GM12878 (cell line): ENCODE results near the gene SCN8A. TPM values are rescaled to one million over a fixed set of nuclear protein-coding genes. Genes with fewer than 3 reads are reported as not detected.

Experiments used
- ATAC-seq: fragments of 200-7000 bp; cut with Tn5 transposase; 3 replicates; pipeline ENCODE4 v1.9.1; 2020; ENCODE audit warnings: mild to moderate bottlenecking, moderate library complexity
- BruUV-seq: library from RNA; stranded (reverse); fragments of 400-500 nt; replicated peaks from 2 replicates; lab custom pipeline; 2021; lab: Mats Ljungman, UMichigan
- CTCF ChIA-PET: fragments of 300-600 bp; sonication (Branson Sonifier 250); formaldehyde crosslinking; extraction: SDS; loops from one replicate; lab custom pipeline; 2021; ENCODE audit warnings: inconsistent platforms; lab: Yijun Ruan, JAX
- POLR2A ChIA-PET: fragments of 350-600 bp; formaldehyde crosslinking; extraction: SDS; loops from one replicate; lab custom pipeline; 2021; ENCODE audit warnings: inconsistent platforms; lab: Charles Lee
- RAD21 ChIA-PET: fragments of 300-600 bp; sonication (Branson Sonifier 250); formaldehyde crosslinking; loops from one replicate; lab custom pipeline; 2023; ENCODE audit warnings: antibody characterized with exemption; ENCODE audit not compliant: unreplicated experiment; lab: Charles Lee
- SMC1A ChIA-PET: fragments of 300-600 bp; sonication (Branson Sonifier 250); formaldehyde crosslinking; loops from one replicate; lab custom pipeline; 2023; ENCODE audit not compliant: unreplicated experiment, uncharacterized antibody; lab: Charles Lee
- DNase-seq: peaks from one replicate; pipeline ENCODE4 v3.0.0-alpha.2; 2011; ENCODE audit warnings: low read depth, low spot score
- FAIRE-seq: peaks from 3 replicates; lab custom pipeline; 2011; peaks lifted over from hg19 to GRCh38; lab: Jason Lieb, UNC
- H2AFZ ChIP-seq: 2 replicates; pipeline ENCODE4 v1.6.0; 2011; ENCODE audit warnings: low read depth, low read length, control low read depth; ENCODE audit not compliant: control insufficient read depth
- H3K27ac ChIP-seq: 2 replicates; pipeline ENCODE4 v1.5.1; 2011; ENCODE audit warnings: control low read depth; ENCODE audit not compliant: control insufficient read depth, insufficient read depth
- H3K27me3 ChIP-seq, 2 experiments: replicated peaks in 1 of 2; 2 replicates each; pipeline versions ENCODE4 v1.6.0 to v1.6.1; 2011; ENCODE audit warnings: low read length in 1 of 2; ENCODE audit not compliant: control insufficient read depth in 2 of 2, insufficient read depth in 2 of 2
- H3K36me3 ChIP-seq, 2 experiments: 2 replicates each; pipeline ENCODE4 v1.5.1; 2011; ENCODE audit warnings: low read length in 1 of 2; ENCODE audit not compliant: control insufficient read depth in 2 of 2, insufficient read depth in 2 of 2
- H3K4me1 ChIP-seq: 2 replicates; pipeline ENCODE4 v1.6.1; 2011; ENCODE audit warnings: mild to moderate bottlenecking, low read length, moderate library complexity, mixed read lengths; ENCODE audit not compliant: control insufficient read depth, insufficient read depth
- H3K4me2 ChIP-seq: 2 replicates; pipeline ENCODE4 v1.6.0; 2011; ENCODE audit warnings: control low read depth; ENCODE audit not compliant: control insufficient read depth, insufficient read depth
- H3K4me3 ChIP-seq: fragments of 200-600 bp; sonication (generic); 2 replicates; pipeline ENCODE4 v1.5.1; 2016
- H3K79me2 ChIP-seq: 2 replicates; pipeline ENCODE4 v1.6.0; 2011; ENCODE audit warnings: low read length; ENCODE audit not compliant: control insufficient read depth, insufficient read depth
- H3K9ac ChIP-seq: 2 replicates; pipeline ENCODE4 v1.8.0; 2011; ENCODE audit warnings: low read length, control low read depth, mixed read lengths; ENCODE audit not compliant: control insufficient read depth, insufficient read depth
- H3K9me3 ChIP-seq: replicated peaks from 3 replicates; pipeline ENCODE4 v1.5.1; 2011; ENCODE audit warnings: mild to moderate bottlenecking, low read length; ENCODE audit not compliant: control insufficient read depth, insufficient read depth
- H4K20me1 ChIP-seq: 2 replicates; pipeline ENCODE4 v1.6.0; 2011; ENCODE audit not compliant: control insufficient read depth, insufficient read depth
- EZH2 ChIP-seq: IDR thresholded peaks from 2 replicates; pipeline ENCODE4 v1.6.1; 2012; ENCODE audit warnings: low read depth, mild to moderate bottlenecking, control low read depth, inconsistent platforms, low read length, borderline replicate concordance; ENCODE audit not compliant: control insufficient read depth
- NRF1 ChIP-seq: conservative IDR thresholded peaks from 2 replicates; pipeline ENCODE4 v1.6.1; 2011; ENCODE audit warnings: mild to moderate bottlenecking, low read depth, low read length, improper control_type of control experiment
- PML ChIP-seq: IDR thresholded peaks from 2 replicates; pipeline ENCODE4 v1.6.1; 2012; ENCODE audit warnings: low read length, inconsistent platforms
- RB1 ChIP-seq: fragments of 450-650 bp; formaldehyde crosslinking; IDR thresholded peaks from 2 replicates; pipeline ENCODE4 v1.6.1; 2017; ENCODE audit warnings: mild to moderate bottlenecking, borderline replicate concordance
- SPI1 ChIP-seq: IDR thresholded peaks from 2 replicates; pipeline ENCODE4 v1.6.1; 2011; ENCODE audit warnings: low read depth, mild to moderate bottlenecking, low read length, moderate library complexity, borderline replicate concordance; ENCODE audit not compliant: insufficient read depth
- TBL1XR1 ChIP-seq: IDR thresholded peaks from 2 replicates; pipeline ENCODE4 v1.6.1; 2012; ENCODE audit warnings: low read depth, low read length, improper control_type of control experiment
- ZSCAN29 ChIP-seq: fragments of 450-650 bp; IDR thresholded peaks from 2 replicates; pipeline ENCODE4 v1.6.1; 2017; ENCODE audit warnings: mild to moderate bottlenecking, moderate library complexity
- WGBS: methylation state at CpG from one replicate; pipeline ENCODE4 v1.1.6; 2016; ENCODE audit warnings: low lambda C conversion rate; ENCODE audit not compliant: insufficient replicate concordance, insufficient coverage; ENCODE audit errors: missing lambda C conversion rate; 5-methylcytosine and 5-hydroxymethylcytosine counted together
- in situ Hi-C: fragments of 300-500 bp; cut with MboI; formaldehyde crosslinking; loops from 9 replicates; pipeline ENCODE4 v1.14.3; 2018; ENCODE audit warnings: mixed read lengths
- intact Hi-C: fragments of 100-400 bp; cut with micrococcal nuclease; formaldehyde crosslinking; loops from one replicate; pipeline ENCODE4 v1.14.2; 2022; ENCODE audit not compliant: unreplicated experiment
- polyA plus RNA-seq, 11 experiments: library from polyadenylated mRNA; depleted of rRNA in 4 of 11; unstranded in 6 of 11; stranded (reverse) in 5 of 11; fragments of >200 nt; fragmentation: Nextera tagmentation in 4 of 11; fragmentation: Illumina TruSeq in 1 of 11; extraction: Ambion mirVana in 4 of 11; extraction: Trizol in 1 of 11; gene quantifications; 1 replicate in 1 of 11; 2 replicates in 10 of 11; pipeline versions ENCODE4 v1.2.1 to v1.2.3, GENCODE V29; 2011 to 2016; ENCODE audit warnings: inconsistent platforms in 2 of 11, missing spikeins in 2 of 11, low read depth in 1 of 11
- total RNA-seq, 4 experiments: library from RNA; depleted of rRNA in 3 of 4; stranded (reverse); fragments of >200 nt in 3 of 4; fragmentation: Illumina TruSeq in 1 of 4; extraction: Trizol in 1 of 4; gene quantifications; 2 replicates each; pipeline versions ENCODE4 v1.2.1 to v1.2.3, GENCODE V29; 2013 to 2021
- TF ChIP-seq, protein P1 (sequence below): fragments of 450-650 bp; IDR thresholded peaks from 2 replicates; pipeline ENCODE4 v1.6.1; 2014; ENCODE audit warnings: mild to moderate bottlenecking

The SCN8A gene
- total and polyA plus RNA-seq, 10 of the 15 experiments (the other 5 are each of a cell fraction or from before 2014, with no cell fraction given): 0.02 to 0.23 (median 0.06) TPM; not detected in 2

DNA sequence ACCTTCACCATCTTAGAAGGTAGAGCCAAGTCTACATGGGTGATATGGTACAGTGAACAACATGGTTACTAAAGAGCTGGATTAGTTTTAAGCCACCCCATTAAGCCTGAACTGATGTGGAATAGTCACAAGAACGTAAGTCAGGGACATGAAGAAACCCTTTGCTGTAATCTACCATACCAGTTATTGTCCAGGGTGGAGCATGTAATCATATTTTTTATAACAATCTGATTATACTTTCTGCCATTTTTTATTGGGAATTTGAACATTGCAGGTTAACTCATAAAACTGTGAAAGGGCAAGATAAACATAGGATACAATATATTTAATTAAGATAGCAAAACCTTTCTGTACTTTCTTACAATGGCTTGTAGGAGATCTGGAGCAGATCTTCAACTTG, 153.9 kb downstream of the SCN8A start:
- peaks cover 0 to 2% of the 10 kb centered on the region in 2 experiments; a peak in 1 of 4 replicates for H3K27me3 ChIP-seq
- H3K27ac ChIP-seq: no peak overlapping the region
- no peak overlapping the region for H3K4me2 ChIP-seq
- ChIA-PET SMC1A (no interaction called here), POLR2A (no interaction called here)
- 0% methylated on average over 1 of the region's 1 CpG for WGBS
- DNase-seq: no peak
- H3K36me3 ChIP-seq: no peaks in the 10 kb centered on the region
- intact Hi-C loops: no loop called here
- no peak overlapping the region for H2AFZ ChIP-seq
- no peaks in the 10 kb centered on the region for H4K20me1 ChIP-seq
- no peak for ATAC-seq
- no peaks in the 10 kb centered on the region for H3K4me1 ChIP-seq
- TF ChIP-seq TBL1XR1 (no peak), PML (no peak), NRF1 (no peak), ZSCAN29 (no peak)
- TF ChIP-seq, protein P1, sequence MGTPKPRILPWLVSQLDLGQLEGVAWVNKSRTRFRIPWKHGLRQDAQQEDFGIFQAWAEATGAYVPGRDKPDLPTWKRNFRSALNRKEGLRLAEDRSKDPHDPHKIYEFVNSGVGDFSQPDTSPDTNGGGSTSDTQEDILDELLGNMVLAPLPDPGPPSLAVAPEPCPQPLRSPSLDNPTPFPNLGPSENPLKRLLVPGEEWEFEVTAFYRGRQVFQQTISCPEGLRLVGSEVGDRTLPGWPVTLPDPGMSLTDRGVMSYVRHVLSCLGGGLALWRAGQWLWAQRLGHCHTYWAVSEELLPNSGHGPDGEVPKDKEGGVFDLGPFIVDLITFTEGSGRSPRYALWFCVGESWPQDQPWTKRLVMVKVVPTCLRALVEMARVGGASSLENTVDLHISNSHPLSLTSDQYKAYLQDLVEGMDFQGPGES: no peak
- TF ChIP-seq, all 136 proteins: peak for 0
- Histone ChIP-seq H3K9me3 (no peaks in the 10 kb centered on the region), H3K79me2 (no peaks in the 10 kb centered on the region), H3K9ac (no peak overlapping the region), H3K4me3 (no peak overlapping the region)
- RAD21 ChIA-PET: no interaction called here
- peak; percentile 49 for FAIRE-seq
- no TSS peak for BruUV-seq
- CTCF ChIA-PET: no interaction called here
- in situ Hi-C loops: no loop called here

DNA sequence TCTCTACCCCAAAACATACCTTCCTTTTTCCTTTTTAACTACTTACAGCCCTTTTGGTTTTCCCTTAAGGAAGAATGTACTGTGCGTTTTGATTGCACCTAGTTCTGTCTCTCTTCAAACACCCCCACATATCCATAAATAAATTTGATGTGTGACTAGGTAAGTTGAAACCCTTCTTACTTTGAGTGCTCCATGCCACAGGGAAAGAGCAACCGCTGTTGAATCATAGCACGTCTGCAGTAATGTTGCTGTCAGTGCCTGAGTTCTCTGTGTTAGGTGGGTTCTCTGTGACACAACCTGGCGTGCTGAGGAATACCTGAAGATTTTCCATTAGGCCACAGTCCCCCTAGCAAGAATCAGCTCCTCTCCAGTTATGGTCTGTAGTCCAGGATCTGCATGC, 155.4 kb downstream of the SCN8A start:
- Histone ChIP-seq H3K27ac (no peak overlapping the region), H3K9me3 (no peaks in the 10 kb centered on the region), H3K36me3 (no peaks in the 10 kb centered on the region), H3K4me1 (no peaks in the 10 kb centered on the region), H3K4me3 (no peak overlapping the region), H3K79me2 (no peaks in the 10 kb centered on the region), H2AFZ (no peak overlapping the region), H3K9ac (no peak overlapping the region), H4K20me1 (no peaks in the 10 kb centered on the region), H3K27me3 (peaks cover 0 to 2% of the 10 kb centered on the region in 2 experiments; a peak in 1 of 4 replicates), H3K4me2 (no peak overlapping the region)
- TF ChIP-seq EZH2 (no peak), SPI1 (no peak), RB1 (no peak)
- no TSS peak for BruUV-seq
- ATAC-seq (no peak), DNase-seq (no peak), FAIRE-seq (no peak)
- in situ Hi-C loops: no loop called here
- 36% methylated on average over 4 of the region's 4 CpGs for WGBS
- ChIA-PET POLR2A (no interaction called here), RAD21 (no interaction called here), CTCF (no interaction called here), SMC1A (no interaction called here)
- intact Hi-C loops: no loop called here
